Esophagus muscularis mucosa (tissue), 4 donors: Measurements from ENCODE around the gene ZNF558. TPM values are rescaled to one million over a fixed set of nuclear protein-coding genes. Genes with fewer than 3 reads are reported as not detected.

Experiments
- small RNA-seq, 3 donors: library from RNA; depleted of rRNA; stranded (forward); fragments of <200 nt; gene quantifications; one replicate each; pipeline ENCODE3, GENCODE V24; 2016
- total RNA-seq, 4 donors: library from RNA; depleted of rRNA; stranded (reverse); fragments of >200 nt; gene quantifications; one replicate each; pipeline versions ENCODE4 v1.1.0 to v1.2.1, GENCODE V29; 2016

The ZNF558 gene
- total RNA-seq, 4 donors from 2014 or later: 32.8 to 59.2 (median 46.5) TPM

Small RNA genes within 50 kb of the gene (small RNA-seq; reads per million reads assigned to genes)
- gene AC012616.1: 0 reads per million in 3 donors

Other genes starting within 250 kb of the ZNF558 start
- 10 to 100 TPM; 13.1 to 25.7 (median 20.3) TPM for gene ADAMTS10, start 221.6 kb downstream of the ZNF558 start, total RNA-seq
- gene NFILZ, start 201.7 kb downstream of the ZNF558 start, total RNA-seq: not detected
- gene ACTL9, start 133.5 kb downstream of the ZNF558 start, total RNA-seq: not detected
- not detected for gene OR2Z1, start 110.7 kb downstream of the ZNF558 start, total RNA-seq
- gene MBD3L1, start 73 bp upstream of the ZNF558 start, total RNA-seq: not detected
- gene MUC16, start 178.1 kb upstream of the ZNF558 start, total RNA-seq: under 1 TPM in 3 of 4 donors, not detected in 1; under 0.01 TPM